H9 (cell line): ENCODE measurements around the gene MT1M. TPM values are rescaled to one million over a fixed set of nuclear protein-coding genes. Genes with fewer than 3 reads are reported as not detected.
A peak's percentile ranks its signal among the peaks of the same experiment; 100 is the strongest.

Experiments
- DNase-seq: peaks from one replicate; pipeline ENCODE4 v3.0.0-alpha.2; 2017
- H2AFZ ChIP-seq: one replicate; pipeline ENCODE4 v1.6.1; 2013; ENCODE audit warnings: mild to moderate bottlenecking, low read length, control low read depth, moderate library complexity
- H2AK5ac ChIP-seq: 2 replicates; pipeline ENCODE4 v1.6.1; 2013; ENCODE audit warnings: low read length, control low read depth, mixed read lengths; ENCODE audit not compliant: insufficient read length
- H2BK120ac ChIP-seq: one replicate; pipeline ENCODE4 v1.6.1; 2013; ENCODE audit warnings: low read depth, mild to moderate bottlenecking, low read length, control low read depth, inconsistent platforms; ENCODE audit not compliant: poor library complexity, severe bottlenecking
- H2BK12ac ChIP-seq: 2 replicates; pipeline ENCODE4 v1.6.1; 2013; ENCODE audit warnings: low read length, control low read depth, mixed read lengths, low read depth; ENCODE audit not compliant: insufficient read length
- H2BK15ac ChIP-seq: 2 replicates; pipeline ENCODE4 v1.6.1; 2013; ENCODE audit warnings: low read depth, low read length, control low read depth
- H2BK20ac ChIP-seq: one replicate; pipeline ENCODE4 v1.6.1; 2013; ENCODE audit warnings: low read depth, mild to moderate bottlenecking, low read length, control low read depth, inconsistent platforms; ENCODE audit not compliant: poor library complexity, severe bottlenecking
- H2BK5ac ChIP-seq: 2 replicates; pipeline ENCODE4 v1.6.1; 2013; ENCODE audit warnings: low read length, control low read depth, mixed read lengths; ENCODE audit not compliant: insufficient read length
- H3K14ac ChIP-seq: 2 replicates; pipeline ENCODE4 v1.6.1; 2013; ENCODE audit warnings: low read length, control low read depth; ENCODE audit not compliant: insufficient read depth
- H3K18ac ChIP-seq: 2 replicates; pipeline ENCODE4 v1.6.1; 2013; ENCODE audit warnings: low read depth, mild to moderate bottlenecking, mixed read lengths, low read length, control low read depth; ENCODE audit not compliant: insufficient read length
- H3K23ac ChIP-seq: 2 replicates; pipeline ENCODE4 v1.6.1; 2013; ENCODE audit warnings: low read length, control low read depth, mixed read lengths, low read depth; ENCODE audit not compliant: insufficient read length
- H3K23me2 ChIP-seq: 2 replicates; pipeline ENCODE4 v1.6.1; 2013; ENCODE audit warnings: low read depth, mild to moderate bottlenecking, mixed read lengths, low read length, control low read depth; ENCODE audit not compliant: insufficient read length, poor library complexity, severe bottlenecking
- H3K27ac ChIP-seq: 2 replicates; pipeline ENCODE4 v1.5.1; 2013; ENCODE audit warnings: low read length, control low read depth, mixed read lengths, low read depth; ENCODE audit not compliant: insufficient read length
- H3K27me3 ChIP-seq: 2 replicates; pipeline ENCODE4 v1.6.1; 2013; ENCODE audit warnings: low read length, control low read depth, inconsistent platforms; ENCODE audit not compliant: insufficient read depth
- H3K4ac ChIP-seq: 2 replicates; pipeline ENCODE4 v1.6.1; 2013; ENCODE audit warnings: low read depth, mild to moderate bottlenecking, control low read depth, inconsistent platforms, low read length, moderate library complexity
- H3K4me1 ChIP-seq: 2 replicates; pipeline ENCODE4 v1.6.1; 2013; ENCODE audit warnings: low read length, control low read depth, inconsistent platforms; ENCODE audit not compliant: insufficient read depth
- H3K4me2 ChIP-seq: 2 replicates; pipeline ENCODE4 v1.6.1; 2013; ENCODE audit warnings: low read length, control low read depth, mixed read lengths; ENCODE audit not compliant: insufficient read length, insufficient read depth
- H3K56ac ChIP-seq: 2 replicates; pipeline ENCODE4 v1.6.1; 2013; ENCODE audit warnings: low read depth, mild to moderate bottlenecking, mixed read lengths, low read length, control low read depth; ENCODE audit not compliant: insufficient read length
- H3K79me1 ChIP-seq: 2 replicates; pipeline ENCODE4 v1.6.1; 2013; ENCODE audit warnings: low read depth, mild to moderate bottlenecking, moderate library complexity, low read length, control low read depth, inconsistent platforms; ENCODE audit not compliant: insufficient read depth, poor library complexity, severe bottlenecking
- H3K79me2 ChIP-seq: 2 replicates; pipeline ENCODE4 v1.6.1; 2013; ENCODE audit warnings: low read length, control low read depth, inconsistent platforms; ENCODE audit not compliant: insufficient read depth
- H3K9ac ChIP-seq: 2 replicates; pipeline ENCODE4 v1.6.1; 2013; ENCODE audit warnings: low read length, control low read depth, mixed read lengths; ENCODE audit not compliant: insufficient read length; ENCODE audit errors: extremely low read depth
- H3K9me3 ChIP-seq: one replicate; pipeline ENCODE4 v1.6.1; 2013; ENCODE audit warnings: low read depth, low read length, inconsistent platforms; ENCODE audit not compliant: control insufficient read depth
- H3T11ph ChIP-seq: one replicate; pipeline ENCODE4 v1.6.1; 2013; ENCODE audit warnings: mild to moderate bottlenecking, low read length, control low read depth, inconsistent platforms
- H4K20me1 ChIP-seq: one replicate; pipeline ENCODE4 v1.6.1; 2013; ENCODE audit not compliant: control insufficient read depth, insufficient read length, insufficient read depth
- H4K5ac ChIP-seq: 2 replicates; pipeline ENCODE4 v1.6.1; 2013; ENCODE audit warnings: low read depth, mild to moderate bottlenecking, mixed read lengths, low read length, control low read depth; ENCODE audit not compliant: insufficient read length
- H4K8ac ChIP-seq: replicated peaks from 2 replicates; pipeline ENCODE4 v1.6.1; 2013; ENCODE audit warnings: low read length, control low read depth, mixed read lengths, low read depth; ENCODE audit not compliant: insufficient read length
- H4K91ac ChIP-seq: 2 replicates; pipeline ENCODE4 v1.6.1; 2013; ENCODE audit warnings: low read depth, mild to moderate bottlenecking, moderate library complexity, mixed read lengths, low read length, control low read depth; ENCODE audit not compliant: insufficient read length
- H3K27ac Mint-ChIP-seq, 3 experiments: 2 replicates in 2 of 3; 3 replicates in 1 of 3; pipeline ENCODE4 v1.8.0; 2020 to 2021; ENCODE audit warnings: mixed read lengths in 3 of 3, mild to moderate bottlenecking in 1 of 3, moderate library complexity in 1 of 3
- H3K27me3 Mint-ChIP-seq: 2 replicates; pipeline ENCODE4 v1.8.0; 2021; ENCODE audit warnings: low read depth, mild to moderate bottlenecking, moderate library complexity, mixed read lengths
- H3K36me3 Mint-ChIP-seq, 3 experiments: 2 replicates in 2 of 3; 3 replicates in 1 of 3; pipeline ENCODE4 v1.8.0; 2020 to 2021; ENCODE audit warnings: low read depth in 3 of 3, mixed read lengths in 3 of 3; ENCODE audit not compliant: insufficient read depth in 1 of 3
- H3K4me1 Mint-ChIP-seq, 2 experiments: 2 replicates each; pipeline ENCODE4 v1.8.0; 2020; ENCODE audit warnings: mixed read lengths in 2 of 2
- H3K4me3 Mint-ChIP-seq, 2 experiments: 2 replicates in 1 of 2; 3 replicates in 1 of 2; pipeline ENCODE4 v1.8.0; 2020 to 2021; ENCODE audit warnings: mild to moderate bottlenecking in 2 of 2, mixed read lengths in 2 of 2, moderate library complexity in 1 of 2
- H3K9me3 Mint-ChIP-seq, 2 experiments: 2 replicates in 1 of 2; 3 replicates in 1 of 2; pipeline ENCODE4 v1.8.0; 2020; ENCODE audit warnings: mild to moderate bottlenecking in 2 of 2, mixed read lengths in 2 of 2, moderate library complexity in 1 of 2
- WGBS: extraction: QIAGEN DNeasy Blood & Tissue Kit; methylation state at CpG from one replicate; pipeline ENCODE4 v1.1.7; 2013; ENCODE audit warnings: missing lambda C conversion rate, low lambda C conversion rate, mixed read lengths; ENCODE audit not compliant: insufficient read length; ENCODE audit errors: extremely low coverage; 5-methylcytosine and 5-hydroxymethylcytosine counted together
- total RNA-seq: library from RNA; stranded (reverse); gene quantifications from 2 replicates; pipeline ENCODE4 v1.2.1, GENCODE V29; 2021
- TF ChIP-seq, protein P1 (sequence below): fragments of 200-600 bp; sonication (generic); conservative IDR thresholded peaks from 3 replicates; pipeline ENCODE4 v1.8.0; 2021; ENCODE audit warnings: antibody characterized with exemption, mild to moderate bottlenecking

The MT1M gene
- total RNA-seq, 1 experiment from 2014 or later = 1.4 TPM

DNA sequence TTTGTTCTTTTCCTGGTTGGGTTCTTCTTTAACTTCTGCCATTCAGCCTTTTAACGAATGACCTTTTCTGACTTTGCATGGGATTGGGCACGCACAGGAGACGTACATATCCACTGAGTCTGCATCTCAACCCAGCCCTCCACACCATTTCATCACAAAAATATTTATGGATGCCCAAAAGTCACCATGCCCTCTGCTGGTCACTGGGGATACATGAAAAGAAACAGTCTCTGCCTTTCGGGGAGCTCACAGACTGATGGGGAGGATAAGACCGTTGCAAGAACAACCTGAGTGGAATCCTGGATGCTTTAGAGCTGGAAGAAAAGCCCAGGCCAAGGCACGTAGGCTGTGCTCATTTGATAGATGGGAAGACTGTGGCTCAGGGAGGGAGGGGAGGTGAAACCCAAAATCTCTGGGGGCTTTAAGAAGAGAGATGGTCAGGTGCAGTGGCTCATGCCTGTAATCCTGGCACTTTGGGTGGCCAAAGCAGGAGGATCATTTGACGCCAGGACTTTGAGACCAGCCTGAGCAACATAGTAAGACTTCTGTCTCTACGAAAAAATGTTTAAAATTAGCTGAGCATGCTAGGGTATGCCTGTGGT is 32.0 kb upstream of the MT1M start:
- H3K27me3 Mint-ChIP-seq = peaks cover 46% of the 10 kb centered on the region
- no peaks in the 10 kb centered on the region for H3K4me1 ChIP-seq
- H3K56ac ChIP-seq = no peak overlapping the region
- no peak overlapping the region for H2BK15ac ChIP-seq
- no peak overlapping the region for H2AK5ac ChIP-seq
- no peaks in the 10 kb centered on the region for H4K20me1 ChIP-seq
- H3K79me2 ChIP-seq = no peaks in the 10 kb centered on the region
- H2BK5ac ChIP-seq = no peak overlapping the region
- no peak overlapping the region for H3K14ac ChIP-seq
- no peak overlapping the region for H2BK12ac ChIP-seq
- no peak overlapping the region for H3K4ac ChIP-seq
- no peaks in the 10 kb centered on the region for H3K27me3 ChIP-seq
- no peak overlapping the region for H3K27ac ChIP-seq
- no peaks in the 10 kb centered on the region for H3K36me3 Mint-ChIP-seq
- no peak overlapping the region for H3K4me2 ChIP-seq
- peaks cover 0 to 3% of the 10 kb centered on the region in 2 experiments; a peak in 1 of 5 replicates for H3K9me3 Mint-ChIP-seq
- H3T11ph ChIP-seq = no peak overlapping the region
- H3K27ac Mint-ChIP-seq = no peak overlapping the region
- no peak overlapping the region for H4K8ac ChIP-seq
- H3K4me1 Mint-ChIP-seq = peaks cover 4 to 5% of the 10 kb centered on the region in 2 experiments; a peak in 1 of 4 replicates
- H2BK120ac ChIP-seq = no peak overlapping the region
- no peak overlapping the region for H3K23ac ChIP-seq
- H4K91ac ChIP-seq = no peak overlapping the region
- no peak overlapping the region for H2AFZ ChIP-seq
- no peak overlapping the region for H2BK20ac ChIP-seq
- WGBS = no CpG with 5 or more reads among the region's 8 CpGs
- H3K23me2 ChIP-seq = no peaks in the 10 kb centered on the region
- no peaks in the 10 kb centered on the region for H3K79me1 ChIP-seq
- H3K18ac ChIP-seq = no peak overlapping the region
- H3K9me3 ChIP-seq = no peaks in the 10 kb centered on the region
- TF ChIP-seq, protein P1, sequence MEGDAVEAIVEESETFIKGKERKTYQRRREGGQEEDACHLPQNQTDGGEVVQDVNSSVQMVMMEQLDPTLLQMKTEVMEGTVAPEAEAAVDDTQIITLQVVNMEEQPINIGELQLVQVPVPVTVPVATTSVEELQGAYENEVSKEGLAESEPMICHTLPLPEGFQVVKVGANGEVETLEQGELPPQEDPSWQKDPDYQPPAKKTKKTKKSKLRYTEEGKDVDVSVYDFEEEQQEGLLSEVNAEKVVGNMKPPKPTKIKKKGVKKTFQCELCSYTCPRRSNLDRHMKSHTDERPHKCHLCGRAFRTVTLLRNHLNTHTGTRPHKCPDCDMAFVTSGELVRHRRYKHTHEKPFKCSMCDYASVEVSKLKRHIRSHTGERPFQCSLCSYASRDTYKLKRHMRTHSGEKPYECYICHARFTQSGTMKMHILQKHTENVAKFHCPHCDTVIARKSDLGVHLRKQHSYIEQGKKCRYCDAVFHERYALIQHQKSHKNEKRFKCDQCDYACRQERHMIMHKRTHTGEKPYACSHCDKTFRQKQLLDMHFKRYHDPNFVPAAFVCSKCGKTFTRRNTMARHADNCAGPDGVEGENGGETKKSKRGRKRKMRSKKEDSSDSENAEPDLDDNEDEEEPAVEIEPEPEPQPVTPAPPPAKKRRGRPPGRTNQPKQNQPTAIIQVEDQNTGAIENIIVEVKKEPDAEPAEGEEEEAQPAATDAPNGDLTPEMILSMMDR = peak; percentile 71
- H3K4me3 Mint-ChIP-seq = no peak overlapping the region
- H3K9ac ChIP-seq = no peak overlapping the region
- no peak for DNase-seq
- H4K5ac ChIP-seq = no peak overlapping the region
